GM12878 (cell line): ENCODE data around the gene IL6R. TPM values are rescaled to one million over a fixed set of nuclear protein-coding genes. Genes with fewer than 3 reads are reported as not detected.

Experiments used
- ATAC-seq: fragments of 200-7000 bp; cut with Tn5 transposase; 3 replicates; pipeline ENCODE4 v1.9.1; 2020; ENCODE audit warnings: mild to moderate bottlenecking, moderate library complexity
- BruUV-seq: library from RNA; stranded (reverse); fragments of 400-500 nt; replicated peaks from 2 replicates; lab custom pipeline; 2021; lab: Mats Ljungman, UMichigan
- CTCF ChIA-PET: fragments of 300-600 bp; sonication (Branson Sonifier 250); formaldehyde crosslinking; extraction: SDS; loops from one replicate; lab custom pipeline; 2021; ENCODE audit warnings: inconsistent platforms; lab: Yijun Ruan, JAX
- POLR2A ChIA-PET: fragments of 350-600 bp; formaldehyde crosslinking; extraction: SDS; loops from one replicate; lab custom pipeline; 2021; ENCODE audit warnings: inconsistent platforms; lab: Charles Lee
- RAD21 ChIA-PET: fragments of 300-600 bp; sonication (Branson Sonifier 250); formaldehyde crosslinking; loops from one replicate; lab custom pipeline; 2023; ENCODE audit warnings: antibody characterized with exemption; ENCODE audit not compliant: unreplicated experiment; lab: Charles Lee
- SMC1A ChIA-PET: fragments of 300-600 bp; sonication (Branson Sonifier 250); formaldehyde crosslinking; loops from one replicate; lab custom pipeline; 2023; ENCODE audit not compliant: unreplicated experiment, uncharacterized antibody; lab: Charles Lee
- DNase-seq: peaks from one replicate; pipeline ENCODE4 v3.0.0-alpha.2; 2011; ENCODE audit warnings: low read depth, low spot score
- FAIRE-seq: peaks from 3 replicates; lab custom pipeline; 2011; peaks lifted over from hg19 to GRCh38; lab: Jason Lieb, UNC
- H2AFZ ChIP-seq: 2 replicates; pipeline ENCODE4 v1.6.0; 2011; ENCODE audit warnings: low read depth, low read length, control low read depth; ENCODE audit not compliant: control insufficient read depth
- H3K27ac ChIP-seq: 2 replicates; pipeline ENCODE4 v1.5.1; 2011; ENCODE audit warnings: control low read depth; ENCODE audit not compliant: control insufficient read depth, insufficient read depth
- H3K27me3 ChIP-seq, 2 experiments: replicated peaks in 1 of 2; 2 replicates each; pipeline versions ENCODE4 v1.6.0 to v1.6.1; 2011; ENCODE audit warnings: low read length in 1 of 2; ENCODE audit not compliant: control insufficient read depth in 2 of 2, insufficient read depth in 2 of 2
- H3K36me3 ChIP-seq, 2 experiments: 2 replicates each; pipeline ENCODE4 v1.5.1; 2011; ENCODE audit warnings: low read length in 1 of 2; ENCODE audit not compliant: control insufficient read depth in 2 of 2, insufficient read depth in 2 of 2
- H3K4me1 ChIP-seq: 2 replicates; pipeline ENCODE4 v1.6.1; 2011; ENCODE audit warnings: mild to moderate bottlenecking, low read length, moderate library complexity, mixed read lengths; ENCODE audit not compliant: control insufficient read depth, insufficient read depth
- H3K4me2 ChIP-seq: 2 replicates; pipeline ENCODE4 v1.6.0; 2011; ENCODE audit warnings: control low read depth; ENCODE audit not compliant: control insufficient read depth, insufficient read depth
- H3K4me3 ChIP-seq: fragments of 200-600 bp; sonication (generic); 2 replicates; pipeline ENCODE4 v1.5.1; 2016
- H3K79me2 ChIP-seq: 2 replicates; pipeline ENCODE4 v1.6.0; 2011; ENCODE audit warnings: low read length; ENCODE audit not compliant: control insufficient read depth, insufficient read depth
- H3K9ac ChIP-seq: 2 replicates; pipeline ENCODE4 v1.8.0; 2011; ENCODE audit warnings: low read length, control low read depth, mixed read lengths; ENCODE audit not compliant: control insufficient read depth, insufficient read depth
- H3K9me3 ChIP-seq: replicated peaks from 3 replicates; pipeline ENCODE4 v1.5.1; 2011; ENCODE audit warnings: mild to moderate bottlenecking, low read length; ENCODE audit not compliant: control insufficient read depth, insufficient read depth
- H4K20me1 ChIP-seq: 2 replicates; pipeline ENCODE4 v1.6.0; 2011; ENCODE audit not compliant: control insufficient read depth, insufficient read depth
- CBFB ChIP-seq: IDR thresholded peaks from 2 replicates; pipeline ENCODE4 v1.6.1; 2016; ENCODE audit warnings: antibody characterized with exemption, low read depth
- CREM ChIP-seq: IDR thresholded peaks from 2 replicates; pipeline ENCODE4 v1.6.1; 2014; ENCODE audit warnings: antibody characterized with exemption, low read depth
- E2F4 ChIP-seq: IDR thresholded peaks from 2 replicates; pipeline ENCODE4 v1.6.1; 2012; ENCODE audit warnings: low read depth, low read length, improper control_type of control experiment
- GATAD2B ChIP-seq: fragments of 450-650 bp; conservative IDR thresholded peaks from 2 replicates; pipeline ENCODE4 v1.6.1; 2017; ENCODE audit warnings: low read depth, mild to moderate bottlenecking, moderate library complexity
- HDAC6 ChIP-seq: fragments of 200-600 bp; sonication (generic); IDR thresholded peaks from one replicate; pipeline ENCODE4 v1.8.0; 2017; ENCODE audit warnings: antibody characterized with exemption; ENCODE audit not compliant: unreplicated experiment
- JUNB ChIP-seq: IDR thresholded peaks from 2 replicates; pipeline ENCODE4 v1.6.1; 2016; ENCODE audit warnings: antibody characterized with exemption, mild to moderate bottlenecking
- JUND ChIP-seq: IDR thresholded peaks from 2 replicates; pipeline ENCODE4 v1.6.1; 2012; ENCODE audit warnings: low read depth, mild to moderate bottlenecking, low read length, improper control_type of control experiment, moderate library complexity
- RAD51 ChIP-seq: fragments of 450-650 bp; IDR thresholded peaks from 2 replicates; pipeline ENCODE4 v1.6.1; 2016; ENCODE audit warnings: moderate library complexity, mild to moderate bottlenecking, inconsistent platforms
- SMAD1 ChIP-seq: fragments of 450-650 bp; IDR thresholded peaks from 2 replicates; pipeline ENCODE4 v1.6.1; 2018; ENCODE audit warnings: mild to moderate bottlenecking, low read depth; ENCODE audit not compliant: partially characterized antibody
- ZBTB40 ChIP-seq: fragments of 450-650 bp; IDR thresholded peaks from 2 replicates; pipeline ENCODE4 v1.6.1; 2016; ENCODE audit warnings: mild to moderate bottlenecking, moderate library complexity, borderline replicate concordance
- WGBS: methylation state at CpG from one replicate; pipeline ENCODE4 v1.1.6; 2016; ENCODE audit warnings: low lambda C conversion rate; ENCODE audit not compliant: insufficient replicate concordance, insufficient coverage; ENCODE audit errors: missing lambda C conversion rate; 5-methylcytosine and 5-hydroxymethylcytosine counted together
- in situ Hi-C: fragments of 300-500 bp; cut with MboI; formaldehyde crosslinking; loops from 9 replicates; pipeline ENCODE4 v1.14.3; 2018; ENCODE audit warnings: mixed read lengths
- intact Hi-C: fragments of 100-400 bp; cut with micrococcal nuclease; formaldehyde crosslinking; loops from one replicate; pipeline ENCODE4 v1.14.2; 2022; ENCODE audit not compliant: unreplicated experiment
- polyA plus RNA-seq, 11 experiments: library from polyadenylated mRNA; depleted of rRNA in 4 of 11; unstranded in 6 of 11; stranded (reverse) in 5 of 11; fragments of >200 nt; fragmentation: Nextera tagmentation in 4 of 11; fragmentation: Illumina TruSeq in 1 of 11; extraction: Ambion mirVana in 4 of 11; extraction: Trizol in 1 of 11; gene quantifications; 1 replicate in 1 of 11; 2 replicates in 10 of 11; pipeline versions ENCODE4 v1.2.1 to v1.2.3, GENCODE V29; 2011 to 2016; ENCODE audit warnings: inconsistent platforms in 2 of 11, missing spikeins in 2 of 11, low read depth in 1 of 11
- total RNA-seq, 4 experiments: library from RNA; depleted of rRNA in 3 of 4; stranded (reverse); fragments of >200 nt in 3 of 4; fragmentation: Illumina TruSeq in 1 of 4; extraction: Trizol in 1 of 4; gene quantifications; 2 replicates each; pipeline versions ENCODE4 v1.2.1 to v1.2.3, GENCODE V29; 2013 to 2021

Gene IL6R
- total and polyA plus RNA-seq, 10 of the 15 experiments (the other 5 are each of a cell fraction or from before 2014, with no cell fraction given), result 1.9 to 43.4 (median 17.5) TPM

DNA sequence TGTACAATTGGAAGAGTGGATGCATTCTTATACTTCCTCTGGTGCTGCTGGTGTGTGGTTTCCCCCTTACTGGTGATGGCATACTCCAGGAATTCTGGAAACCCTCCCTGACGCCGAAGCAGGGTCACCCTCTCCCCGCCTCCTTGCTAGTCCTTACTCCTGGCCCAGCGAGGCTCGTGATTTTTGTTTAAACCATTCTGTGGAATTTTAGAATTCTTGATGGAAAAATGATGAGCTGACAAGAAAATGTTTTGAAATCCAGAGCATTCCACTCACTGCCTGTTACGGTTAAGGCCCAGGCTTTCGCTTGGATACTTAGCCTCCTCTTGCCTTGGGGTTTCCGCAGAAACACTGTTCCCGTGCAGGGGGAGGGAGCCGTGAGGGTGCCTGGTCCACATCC, 41.1 kb downstream of the IL6R start:
- in situ Hi-C loops, result no loop called here
- POLR2A ChIA-PET, result no interaction called here

GRCh38 chr1:154446789-154447188, 41.6 kb downstream of the IL6R start:
- no peaks in the 10 kb centered on the region for H3K27me3 ChIP-seq
- FAIRE-seq (no peak), DNase-seq (no peak), ATAC-seq (no peak)
- H3K9ac ChIP-seq, result no peak overlapping the region
- no peaks in the 10 kb centered on the region for H3K79me2 ChIP-seq
- no peak for TF ChIP-seq CBFB
- no peak for TF ChIP-seq JUND
- TF ChIP-seq RAD51, result no peak
- TF ChIP-seq ZBTB40, result no peak
- no peak for TF ChIP-seq E2F4
- no peak for TF ChIP-seq CREM
- TF ChIP-seq HDAC6, result no peak
- TF ChIP-seq GATAD2B, result no peak
- H3K4me1 ChIP-seq, result peaks cover 19% of the 10 kb centered on the region
- in situ Hi-C loops, result no loop called here
- no peak overlapping the region for H2AFZ ChIP-seq
- SMC1A ChIA-PET, result interaction anchor here (1.5 kb wide), 1 partner anchor 8 kb away, joined by 3 read pairs; no protein-coding TSS in a partner anchor
- no peak overlapping the region for H3K27ac ChIP-seq
- CTCF ChIA-PET, result interaction anchor here (1.0 to 3.5 kb wide), 3 partner anchors 20 to 102 kb away, joined by 3 to 19 read pairs (median 4); no protein-coding TSS in a partner anchor
- H3K4me2 ChIP-seq, result no peak overlapping the region
- POLR2A ChIA-PET, result interaction anchor here (0.7 kb wide), 1 partner anchor 319 kb away, joined by 3 read pairs; no protein-coding TSS in a partner anchor
- no peaks in the 10 kb centered on the region; the same call in 1 of the 3 replicates for H3K9me3 ChIP-seq
- WGBS, result 98% methylated on average over 6 of the region's 6 CpGs
- no TSS peak for BruUV-seq
- no peaks in the 10 kb centered on the region; the same call in 1 of the 2 replicates for H4K20me1 ChIP-seq
- no peak overlapping the region for H3K4me3 ChIP-seq
- RAD21 ChIA-PET, result interaction anchor here (0.9 kb wide), 1 partner anchor 38 kb away, joined by 3 read pairs; no protein-coding TSS in a partner anchor
- no peaks in the 10 kb centered on the region for H3K36me3 ChIP-seq
- intact Hi-C loops, result no loop called here

More for the DNA sequence above, 41.1 kb downstream of the IL6R start:
- SMC1A ChIA-PET, result no interaction called here
- CTCF ChIA-PET, result interaction anchor here (1.0 to 3.5 kb wide), 2 partner anchors 22 to 102 kb away, joined by 3 to 19 read pairs; no protein-coding TSS in a partner anchor
- RAD21 ChIA-PET, result interaction anchor here (0.9 to 8.6 kb wide), 2 partner anchors 37 kb away, joined by 3 to 80 read pairs; no protein-coding TSS in a partner anchor
- TF ChIP-seq JUNB, result no peak
- no peak for TF ChIP-seq SMAD1
- H3K27ac ChIP-seq, result no peak overlapping the region
- intact Hi-C loops, result no loop called here
- BruUV-seq, result no TSS peak
- H3K27me3 ChIP-seq, result no peaks in the 10 kb centered on the region
- WGBS, result 95% methylated on average over 10 of the region's 10 CpGs
- H3K4me2 ChIP-seq, result no peak overlapping the region
- H3K4me3 ChIP-seq, result no peak overlapping the region
- ATAC-seq (no peak), DNase-seq (no peak), FAIRE-seq (no peak)
- H3K79me2 ChIP-seq, result no peaks in the 10 kb centered on the region
- no peaks in the 10 kb centered on the region; the same call in 1 of the 2 replicates for H4K20me1 ChIP-seq
- no peaks in the 10 kb centered on the region for H3K36me3 ChIP-seq
- no peak overlapping the region for H2AFZ ChIP-seq
- H3K9me3 ChIP-seq, result no peaks in the 10 kb centered on the region; the same call in 1 of the 3 replicates
- H3K4me1 ChIP-seq, result peaks cover 24% of the 10 kb centered on the region
- H3K9ac ChIP-seq, result no peak overlapping the region
